Neural progenitor cell (in vitro differentiated cells): ENCODE measurements around the gene AGO1.

Experiments used
- CTCF ChIP-seq: fragments of 200-600 bp; sonication (generic); IDR thresholded peaks from 2 replicates; pipeline ENCODE4 v1.5.1; 2017; ENCODE audit warnings: antibody characterized with exemption, mild to moderate bottlenecking
- EZH2 ChIP-seq: fragments of 200-600 bp; sonication (generic); IDR thresholded peaks from 2 replicates; pipeline ENCODE4 v1.6.1; 2017; ENCODE audit warnings: antibody characterized with exemption, mild to moderate bottlenecking, moderate library complexity

GRCh38 chr1:35852241-35852640, 30.8 kb upstream of the AGO1 start:
- TF ChIP-seq CTCF, result no peak
- no peak for TF ChIP-seq EZH2
